H1 (cell line): ENCODE measurements around the gene PPP2R3A. TPM values are rescaled to one million over a fixed set of nuclear protein-coding genes. Genes with fewer than 3 reads are reported as not detected.

ENCODE experiments used
- CTCF ChIA-PET: fragments of 300-600 bp; sonication (Branson Sonifier 250); formaldehyde crosslinking; loops from one replicate; lab custom pipeline; 2021; ENCODE audit not compliant: partially characterized antibody; lab: Charles Lee
- POLR2A ChIA-PET: fragments of 300-600 bp; sonication (Branson Sonifier 250); formaldehyde crosslinking; loops from one replicate; lab custom pipeline; 2021; ENCODE audit warnings: inconsistent platforms; ENCODE audit not compliant: partially characterized antibody; lab: Charles Lee
- DNase-seq, 2 experiments: peaks; one replicate each; pipeline versions ENCODE4 v3.0.0 to v3.0.0-alpha.2; 2010 to 2022; ENCODE audit warnings: low spot score in 2 of 2, low read depth in 1 of 2, mixed read lengths in 1 of 2
- FAIRE-seq: peaks from 2 replicates; lab custom pipeline; 2011; peaks lifted over from hg19 to GRCh38; lab: Jason Lieb, UNC
- H2AFZ ChIP-seq: 2 replicates; pipeline ENCODE4 v1.8.1; 2012; ENCODE audit warnings: low read length, inconsistent platforms
- H2AK5ac ChIP-seq: 2 replicates; pipeline ENCODE4 v1.6.1; 2013; ENCODE audit warnings: low read depth, low read length
- H2BK120ac ChIP-seq: replicated peaks from 2 replicates; pipeline ENCODE3; 2013; ENCODE audit warnings: low read depth, low read length, inconsistent platforms
- H2BK12ac ChIP-seq: 2 replicates; pipeline ENCODE4 v1.6.1; 2013; ENCODE audit warnings: low read depth, low read length
- H2BK15ac ChIP-seq: 2 replicates; pipeline ENCODE4 v1.6.1; 2013; ENCODE audit warnings: low read length
- H2BK20ac ChIP-seq: 2 replicates; pipeline ENCODE4 v1.6.1; 2013; ENCODE audit warnings: low read length
- H2BK5ac ChIP-seq: 2 replicates; pipeline ENCODE4 v1.6.1; 2013; ENCODE audit warnings: low read depth, low read length
- H3K14ac ChIP-seq: 2 replicates; pipeline ENCODE4 v1.6.1; 2013; ENCODE audit warnings: inconsistent platforms; ENCODE audit not compliant: insufficient read length
- H3K18ac ChIP-seq: 2 replicates; pipeline ENCODE4 v1.6.1; 2013; ENCODE audit warnings: low read length; ENCODE audit errors: extremely low read depth
- H3K23ac ChIP-seq: 2 replicates; pipeline ENCODE4 v1.6.1; 2013; ENCODE audit warnings: inconsistent platforms; ENCODE audit not compliant: insufficient read length
- H3K23me2 ChIP-seq: 2 replicates; pipeline ENCODE4 v1.6.1; 2013; ENCODE audit warnings: low read depth, low read length
- H3K27ac ChIP-seq: 2 replicates; pipeline ENCODE4 v1.6.1; 2011; ENCODE audit warnings: low read depth, low read length, inconsistent platforms
- H3K27me3 ChIP-seq, 4 experiments: replicated peaks in 1 of 4; 1 replicate in 1 of 4; 2 replicates in 3 of 4; pipeline versions ENCODE4 v1.6.1 to v1.8.1; 2011 to 2013; ENCODE audit warnings: low read length in 3 of 4, mild to moderate bottlenecking in 3 of 4, inconsistent platforms in 2 of 4, mixed read lengths in 2 of 4, moderate library complexity in 1 of 4; ENCODE audit not compliant: control insufficient read depth in 3 of 4, insufficient read depth in 3 of 4; ENCODE audit errors: extremely low read depth in 1 of 4
- H3K36me3 ChIP-seq, 4 experiments: 2 replicates each; pipeline versions ENCODE4 v1.6.1 to v1.8.1; 2011 to 2013; ENCODE audit warnings: mild to moderate bottlenecking in 4 of 4, low read length in 3 of 4, moderate library complexity in 2 of 4, control low read depth in 1 of 4, inconsistent platforms in 1 of 4; ENCODE audit not compliant: insufficient read depth in 4 of 4, control insufficient read depth in 2 of 4
- H3K4ac ChIP-seq: replicated peaks from 2 replicates; pipeline ENCODE3; 2013; ENCODE audit warnings: low read length, low read depth, mixed read lengths, inconsistent platforms; ENCODE audit not compliant: insufficient read length
- H3K4me1 ChIP-seq, 4 experiments: replicated peaks in 1 of 4; 1 replicate in 1 of 4; 2 replicates in 3 of 4; pipeline versions ENCODE4 v1.6.1 to v1.8.1; 2011 to 2013; ENCODE audit warnings: low read length in 3 of 4, inconsistent platforms in 2 of 4, mixed read lengths in 1 of 4; ENCODE audit not compliant: insufficient read depth in 4 of 4, control insufficient read depth in 3 of 4
- H3K4me2 ChIP-seq, 2 experiments: 2 replicates each; pipeline versions ENCODE4 v1.6.1 to v1.8.1; 2011 to 2013; ENCODE audit warnings: low read depth in 2 of 2, low read length in 2 of 2, control low read depth in 1 of 2, inconsistent platforms in 1 of 2, mild to moderate bottlenecking in 1 of 2; ENCODE audit not compliant: insufficient read depth in 1 of 2
- H3K4me3 ChIP-seq, 4 experiments: fragments of 200-600, 300-600 bp in 1 of 4; sonication (generic), shearing (Covaris generic), sonication (Bioruptor Twin) in 1 of 4; 2 replicates each; pipeline versions ENCODE4 v1.5.1 to v1.8.1; 2011 to 2016; ENCODE audit warnings: low read length in 4 of 4, low read depth in 3 of 4, control low read depth in 2 of 4, inconsistent platforms in 2 of 4, mild to moderate bottlenecking in 2 of 4, mixed read lengths in 1 of 4, moderate library complexity in 1 of 4; ENCODE audit not compliant: insufficient read depth in 2 of 4; ENCODE audit errors: extremely low read depth in 1 of 4
- H3K56ac ChIP-seq: replicated peaks from 2 replicates; pipeline ENCODE3; 2013; ENCODE audit warnings: low read depth, mild to moderate bottlenecking, mixed read lengths, low read length, inconsistent platforms; ENCODE audit not compliant: insufficient read length
- H3K79me1 ChIP-seq: 2 replicates; pipeline ENCODE4 v1.6.1; 2013; ENCODE audit warnings: low read depth, low read length, control low read depth
- H3K79me2 ChIP-seq, 2 experiments: 2 replicates each; pipeline versions ENCODE4 v1.6.1 to v1.8.1; 2012 to 2013; ENCODE audit warnings: low read length in 2 of 2, mild to moderate bottlenecking in 2 of 2, inconsistent platforms in 1 of 2; ENCODE audit not compliant: insufficient read depth in 2 of 2, control insufficient read depth in 1 of 2
- H3K9ac ChIP-seq, 4 experiments: replicated peaks in 1 of 4; 1 replicate in 1 of 4; 2 replicates in 3 of 4; pipeline versions ENCODE4 v1.6.1 to v1.8.1; 2011 to 2013; ENCODE audit warnings: low read depth in 3 of 4, low read length in 3 of 4, control low read depth in 2 of 4, mild to moderate bottlenecking in 2 of 4, moderate library complexity in 2 of 4, inconsistent platforms in 1 of 4; ENCODE audit errors: extremely low read depth in 1 of 4
- H3K9me3 ChIP-seq, 2 experiments: 2 replicates each; pipeline versions ENCODE4 v1.6.1 to v1.8.1; 2012 to 2013; ENCODE audit warnings: mild to moderate bottlenecking in 2 of 2, moderate library complexity in 2 of 2, control low read depth in 1 of 2, inconsistent platforms in 1 of 2, low read depth in 1 of 2, low read length in 1 of 2, mixed read lengths in 1 of 2; ENCODE audit not compliant: insufficient read depth in 2 of 2
- H4K20me1 ChIP-seq, 2 experiments: replicated peaks in 1 of 2; 2 replicates each; pipeline versions ENCODE3 to v1.8.1; 2011 to 2013; ENCODE audit warnings: inconsistent platforms in 2 of 2, low read length in 2 of 2, mild to moderate bottlenecking in 1 of 2; ENCODE audit not compliant: insufficient read depth in 2 of 2, control insufficient read depth in 1 of 2
- H4K5ac ChIP-seq: 2 replicates; pipeline ENCODE4 v1.6.1; 2013; ENCODE audit warnings: low read length, low read depth, mixed read lengths, inconsistent platforms; ENCODE audit not compliant: insufficient read length
- H4K8ac ChIP-seq: 2 replicates; pipeline ENCODE4 v1.8.0; 2013; ENCODE audit warnings: mild to moderate bottlenecking, moderate library complexity, low read length, inconsistent platforms; ENCODE audit not compliant: insufficient read depth; ENCODE audit errors: extremely low read depth
- H4K91ac ChIP-seq: replicated peaks from 2 replicates; pipeline ENCODE3; 2013; ENCODE audit warnings: low read length, mixed read lengths, inconsistent platforms; ENCODE audit not compliant: insufficient read length
- CEBPB ChIP-seq: IDR thresholded peaks from 2 replicates; pipeline ENCODE4 v1.6.1; 2012; ENCODE audit warnings: low read depth, low read length
- WGBS, 2 experiments: shearing (Covaris generic) in 1 of 2; methylation state at CpG; one replicate each; pipeline versions ENCODE4 v1.1.6 to v1.1.7; 2013 to 2015; ENCODE audit warnings: low lambda C conversion rate in 2 of 2, mixed read lengths in 2 of 2, inconsistent platforms in 1 of 2, low coverage in 1 of 2, missing lambda C conversion rate in 1 of 2; ENCODE audit not compliant: insufficient replicate concordance in 2 of 2, insufficient coverage in 1 of 2, insufficient read length in 1 of 2; ENCODE audit errors: extremely low coverage in 1 of 2, missing lambda C conversion rate in 1 of 2; 5-methylcytosine and 5-hydroxymethylcytosine counted together
- polyA plus RNA-seq, 7 experiments: library from polyadenylated mRNA; depleted of rRNA in 3 of 7; stranded (reverse) in 5 of 7; unstranded in 2 of 7; fragments of >200 nt in 5 of 7; fragments of 200-250 nt in 2 of 7; gene quantifications; 1 replicate in 5 of 7; 2 replicates in 1 of 7; 4 replicates in 1 of 7; pipeline versions ENCODE4 v1.2.1 to v1.2.3, GENCODE V29; 2011 to 2013; ENCODE audit warnings: missing spikeins in 2 of 7, mixed read lengths in 2 of 7
- total RNA-seq: library from RNA; stranded (reverse); fragmentation: NEBNext Ultra II Directional; extraction: Animal tissue kit (Norgen Biotek cat#: 25700); gene quantifications from 2 replicates; pipeline ENCODE4 v1.2.1, GENCODE V29; 2021

Gene PPP2R3A
- total and polyA plus RNA-seq, 2 of the 8 experiments (the other 6 are each of a cell fraction or from before 2014, with no cell fraction given), result 4.1 to 15.2 TPM

GRCh38 chr3:135989242-135989641 lies 23.7 kb downstream of the PPP2R3A start:
- Histone ChIP-seq H3K9ac (no peak overlapping the region), H3K4ac (no peak overlapping the region), H4K20me1 (peaks cover 0 to 2% of the 10 kb centered on the region in 2 experiments), H3K27ac (no peak overlapping the region), H3K4me2 (no peak overlapping the region), H3K27me3 (peaks cover 0 to 1% (median 0%) of the 10 kb centered on the region in 4 experiments; a peak in 1 of 7 replicates), H2AFZ (no peak overlapping the region), H3K18ac (no peak overlapping the region), H4K8ac (no peak overlapping the region), H3K23ac (no peak overlapping the region), H3K23me2 (peaks cover 2% of the 10 kb centered on the region; the same call in 1 of the 2 replicates), H4K91ac (no peak overlapping the region), H3K4me1 (no peaks in the 10 kb centered on the region), H3K36me3 (no peaks in the 10 kb centered on the region; a peak in 1 of 8 replicates), H2BK120ac (no peak overlapping the region), H4K5ac (no peak overlapping the region), H2AK5ac (no peak overlapping the region), H3K56ac (no peak overlapping the region), H3K9me3 (no peaks in the 10 kb centered on the region), H2BK5ac (no peak overlapping the region), H3K14ac (no peak overlapping the region), H3K79me2 (peaks cover 0 to 5% of the 10 kb centered on the region in 2 experiments; a peak in 1 of 4 replicates), H3K79me1 (peaks cover 4% of the 10 kb centered on the region; the same call in 1 of the 2 replicates), H3K4me3 (no peak overlapping the region), H2BK12ac (no peak overlapping the region), H2BK20ac (no peak overlapping the region), H2BK15ac (no peak overlapping the region)
- DNase-seq, result no peak
- no peak for FAIRE-seq
- POLR2A ChIA-PET, result no interaction called here
- 83% methylated on average over 2 of the region's 2 CpGs; no CpG with 5 or more reads in 1 of the 2 experiments for WGBS, 2 experiments
- TF ChIP-seq CEBPB, result no peak
- CTCF ChIA-PET, result interaction anchor here (1.1 to 2.4 kb wide), 3 partner anchors 53 to 70 kb away, joined by 3 to 7 read pairs (median 4); no protein-coding TSS in a partner anchor
